Mesothelial cell of epicardium (in vitro differentiated cells): ENCODE measurements around the gene MRPL39. TPM values are rescaled to one million over a fixed set of nuclear protein-coding genes. Genes with fewer than 3 reads are reported as not detected.

Source experiments
- DNase-seq, 2 experiments: peaks; one replicate each; pipeline ENCODE4 v3.0.0; 2021; ENCODE audit warnings: low spot score in 2 of 2; ENCODE audit not compliant: unreplicated experiment in 2 of 2
- H3K27ac Mint-ChIP-seq: 2 replicates; pipeline ENCODE4 v1.8.0; 2021; ENCODE audit warnings: mixed read lengths
- H3K27me3 Mint-ChIP-seq: 2 replicates; pipeline ENCODE4 v1.8.0; 2021; ENCODE audit warnings: low read depth, mixed read lengths
- H3K36me3 Mint-ChIP-seq: 2 replicates; pipeline ENCODE4 v1.8.0; 2021; ENCODE audit warnings: mixed read lengths
- H3K4me1 Mint-ChIP-seq: 2 replicates; pipeline ENCODE4 v1.8.0; 2021; ENCODE audit warnings: mixed read lengths
- H3K4me3 Mint-ChIP-seq: 2 replicates; pipeline ENCODE4 v1.8.0; 2021; ENCODE audit warnings: mild to moderate bottlenecking, moderate library complexity, mixed read lengths
- H3K9me3 Mint-ChIP-seq: 2 replicates; pipeline ENCODE4 v1.8.0; 2021; ENCODE audit warnings: mixed read lengths
- total RNA-seq: library from RNA; stranded (reverse); gene quantifications from 3 replicates; pipeline ENCODE4 v1.2.1, GENCODE V29; 2021
- TF ChIP-seq, protein P1 (sequence below): fragments of 200-600 bp; sonication (generic); IDR thresholded peaks from one replicate; pipeline ENCODE4 v1.5.0; 2021; ENCODE audit warnings: antibody characterized with exemption; ENCODE audit not compliant: unreplicated experiment

MRPL39 gene
- total RNA-seq, result 21.4 to 26.4 TPM (median 23.8 TPM) in 3 replicates

GRCh38 chr21:25607151-25608043, at the start of gene MRPL39:
TSS of gene MRPL39 (minus strand) at chr21:25607481. CDS start at chr21:25607475, 6 bp downstream.
- peak; percentile 72 to 89 for DNase-seq
- TF ChIP-seq, protein P1, sequence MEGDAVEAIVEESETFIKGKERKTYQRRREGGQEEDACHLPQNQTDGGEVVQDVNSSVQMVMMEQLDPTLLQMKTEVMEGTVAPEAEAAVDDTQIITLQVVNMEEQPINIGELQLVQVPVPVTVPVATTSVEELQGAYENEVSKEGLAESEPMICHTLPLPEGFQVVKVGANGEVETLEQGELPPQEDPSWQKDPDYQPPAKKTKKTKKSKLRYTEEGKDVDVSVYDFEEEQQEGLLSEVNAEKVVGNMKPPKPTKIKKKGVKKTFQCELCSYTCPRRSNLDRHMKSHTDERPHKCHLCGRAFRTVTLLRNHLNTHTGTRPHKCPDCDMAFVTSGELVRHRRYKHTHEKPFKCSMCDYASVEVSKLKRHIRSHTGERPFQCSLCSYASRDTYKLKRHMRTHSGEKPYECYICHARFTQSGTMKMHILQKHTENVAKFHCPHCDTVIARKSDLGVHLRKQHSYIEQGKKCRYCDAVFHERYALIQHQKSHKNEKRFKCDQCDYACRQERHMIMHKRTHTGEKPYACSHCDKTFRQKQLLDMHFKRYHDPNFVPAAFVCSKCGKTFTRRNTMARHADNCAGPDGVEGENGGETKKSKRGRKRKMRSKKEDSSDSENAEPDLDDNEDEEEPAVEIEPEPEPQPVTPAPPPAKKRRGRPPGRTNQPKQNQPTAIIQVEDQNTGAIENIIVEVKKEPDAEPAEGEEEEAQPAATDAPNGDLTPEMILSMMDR, result peak; percentile 52
- Mint-ChIP-seq H3K4me3 (peak within 1 kb of the TSS; percentile 100), H3K4me1 (peaks cover 18% of the 10 kb centered on the region), H3K27me3 (no peaks in the 10 kb centered on the region), H3K36me3 (peaks cover 12% of the 10 kb centered on the region), H3K27ac (peak within 1 kb of the TSS; percentile 100), H3K9me3 (no peaks in the 10 kb centered on the region)

- Mint-ChIP-seq H3K9me3 (peaks cover 4% of the 10 kb centered on the region), H3K4me1 (no peaks in the 10 kb centered on the region), H3K4me3 (no peak overlapping the region), H3K27ac (no peak overlapping the region), H3K36me3 (no peaks in the 10 kb centered on the region), H3K27me3 (no peaks in the 10 kb centered on the region)
- DNase-seq, result no peak
- TF ChIP-seq, protein P1, result no peak
Observed at GRCh38 chr21:25656412-25656811, 49.1 kb upstream of the MRPL39 start.

- H3K27me3 Mint-ChIP-seq, result peaks cover 14% of the 10 kb centered on the region
- no peaks in the 10 kb centered on the region for H3K36me3 Mint-ChIP-seq
- H3K4me3 Mint-ChIP-seq, result no peak overlapping the region
- H3K27ac Mint-ChIP-seq, result no peak overlapping the region
- TF ChIP-seq, protein P1, result no peak
- no peaks in the 10 kb centered on the region for H3K9me3 Mint-ChIP-seq
- no peak for DNase-seq
- no peaks in the 10 kb centered on the region for H3K4me1 Mint-ChIP-seq
Observed at GRCh38 chr21:25649146-25649545, 41.9 kb upstream of the MRPL39 start.

- no peaks in the 10 kb centered on the region for H3K36me3 Mint-ChIP-seq
- H3K9me3 Mint-ChIP-seq, result no peaks in the 10 kb centered on the region
- peaks cover 23% of the 10 kb centered on the region for H3K27me3 Mint-ChIP-seq
- H3K4me3 Mint-ChIP-seq, result no peak overlapping the region
- no peak overlapping the region for H3K27ac Mint-ChIP-seq
- TF ChIP-seq, protein P1, result no peak
- no peak for DNase-seq
- no peaks in the 10 kb centered on the region for H3K4me1 Mint-ChIP-seq
Observed at GRCh38 chr21:25647647-25648046, 40.4 kb upstream of the MRPL39 start.

- H3K27me3 Mint-ChIP-seq, result peaks cover 33% of the 10 kb centered on the region
- TF ChIP-seq, protein P1, result no peak
- H3K4me3 Mint-ChIP-seq, result no peak overlapping the region
- H3K27ac Mint-ChIP-seq, result no peak overlapping the region
- no peak for DNase-seq
- no peaks in the 10 kb centered on the region for H3K4me1 Mint-ChIP-seq
- no peaks in the 10 kb centered on the region for H3K9me3 Mint-ChIP-seq
- no peaks in the 10 kb centered on the region for H3K36me3 Mint-ChIP-seq
Observed at GRCh38 chr21:25646474-25646873, 39.2 kb upstream of the MRPL39 start.
